HEK293 (cell line): ENCODE results near the gene DENND5A.

ENCODE experiments used
- CTCF ChIA-PET: fragments of 350-600 bp; formaldehyde crosslinking; extraction: SDS; loops from one replicate; lab custom pipeline; 2021; ENCODE audit warnings: antibody characterized with exemption; lab: Yijun Ruan, JAX
- POLR2A ChIA-PET: fragments of 300-600 bp; formaldehyde crosslinking; extraction: SDS; loops from one replicate; lab custom pipeline; 2020; ENCODE audit warnings: antibody characterized with exemption, inconsistent platforms; lab: Yijun Ruan, JAX
- H3K27ac ChIP-seq: fragments of 200-500 bp; sonication (Bioruptor generic); 2 replicates; pipeline ENCODE4 v1.5.1; 2014; ENCODE audit warnings: low read depth, low read length, control low read depth, inconsistent platforms; ENCODE audit errors: extremely low read depth
- H3K36me3 ChIP-seq, 2 experiments: fragments of 200-500 bp in 1 of 2; sonication (Bioruptor generic) in 1 of 2; 1 replicate in 1 of 2; 2 replicates in 1 of 2; pipeline ENCODE4 v1.5.1; 2014 to 2017; ENCODE audit warnings: inconsistent platforms in 2 of 2, low read length in 2 of 2; ENCODE audit not compliant: control insufficient read depth in 2 of 2, insufficient read depth in 1 of 2
- H3K4me1 ChIP-seq: fragments of 200-500 bp; sonication (Bioruptor generic); 2 replicates; pipeline ENCODE4 v1.5.1; 2014; ENCODE audit warnings: mild to moderate bottlenecking, low read length, inconsistent platforms; ENCODE audit not compliant: control insufficient read depth, insufficient read depth
- H3K4me3 ChIP-seq: 2 replicates; pipeline ENCODE4 v1.5.1; 2011; ENCODE audit warnings: low read depth, mild to moderate bottlenecking, control low read depth, low read length, moderate library complexity
- H3K9me3 ChIP-seq: fragments of 200-500 bp; sonication (Bioruptor generic); 2 replicates; pipeline ENCODE4 v1.5.1; 2014; ENCODE audit warnings: low read depth, low read length, inconsistent platforms; ENCODE audit not compliant: control insufficient read depth, insufficient read depth
- HOXD13 ChIP-seq: sonication (generic); formaldehyde crosslinking; IDR thresholded peaks from 2 replicates; pipeline ENCODE4 v1.8.0; 2022; ENCODE audit warnings: missing genetic modification reagents, borderline replicate concordance
- KLF7 ChIP-seq: fragments of 450-650 bp; formaldehyde crosslinking; IDR thresholded peaks from 2 replicates; pipeline ENCODE4 v1.5.1; 2016; ENCODE audit warnings: missing biosample characterization, missing genetic modification characterization, borderline replicate concordance
- OVOL3 ChIP-seq: fragments of 450-650 bp; formaldehyde crosslinking; IDR thresholded peaks from 2 replicates; pipeline ENCODE4 v1.5.1; 2016; ENCODE audit warnings: missing biosample characterization, missing genetic modification characterization
- SETDB1 ChIP-seq: IDR thresholded peaks from one replicate; pipeline ENCODE4 v1.6.1; 2017; ENCODE audit warnings: mild to moderate bottlenecking, low read length, moderate library complexity, mixed read lengths; ENCODE audit not compliant: insufficient read length
- TRIM28 ChIP-seq: IDR thresholded peaks from 2 replicates; pipeline ENCODE4 v1.6.1; 2011; ENCODE audit warnings: low read length, control low read depth, borderline replicate concordance
- ZBTB21 ChIP-seq: fragments of 450-650 bp; formaldehyde crosslinking; IDR thresholded peaks from 2 replicates; pipeline ENCODE4 v1.5.1; 2017; ENCODE audit warnings: missing biosample characterization, missing genetic modification characterization
- ZFP3 ChIP-seq: fragments of 450-650 bp; formaldehyde crosslinking; IDR thresholded peaks from 2 replicates; pipeline ENCODE4 v1.5.1; 2016; ENCODE audit warnings: low read depth, missing biosample characterization, missing genetic modification characterization
- ZFP37 ChIP-seq: fragments of 450-650 bp; formaldehyde crosslinking; IDR thresholded peaks from 2 replicates; pipeline ENCODE4 v1.5.1; 2016; ENCODE audit warnings: missing biosample characterization, missing genetic modification characterization
- ZNF140 ChIP-seq: fragments of 450-650 bp; formaldehyde crosslinking; IDR thresholded peaks from 2 replicates; pipeline ENCODE4 v1.5.1; 2016; ENCODE audit warnings: missing biosample characterization, missing genetic modification characterization
- ZNF324 ChIP-seq: fragments of 450-650 bp; formaldehyde crosslinking; IDR thresholded peaks from 2 replicates; pipeline ENCODE4 v1.5.1; 2016; ENCODE audit warnings: missing biosample characterization, missing genetic modification characterization
- ZNF366 ChIP-seq: fragments of 450-650 bp; formaldehyde crosslinking; conservative IDR thresholded peaks from 2 replicates; pipeline ENCODE4 v1.5.1; 2016; ENCODE audit warnings: missing biosample characterization, missing genetic modification characterization
- ZNF394 ChIP-seq: fragments of 450-650 bp; formaldehyde crosslinking; IDR thresholded peaks from 2 replicates; pipeline ENCODE4 v1.5.1; 2016; ENCODE audit warnings: missing biosample characterization, missing genetic modification characterization, mild to moderate bottlenecking, moderate library complexity, borderline replicate concordance
- ZNF416 ChIP-seq: fragments of 450-650 bp; formaldehyde crosslinking; IDR thresholded peaks from 2 replicates; pipeline ENCODE4 v1.5.1; 2016; ENCODE audit warnings: missing biosample characterization, missing genetic modification characterization
- ZNF558 ChIP-seq: fragments of 450-650 bp; formaldehyde crosslinking; IDR thresholded peaks from 2 replicates; pipeline ENCODE4 v1.5.1; 2016; ENCODE audit warnings: missing biosample characterization, missing genetic modification characterization
- ZNF654 ChIP-seq: fragments of 450-650 bp; formaldehyde crosslinking; IDR thresholded peaks from 2 replicates; pipeline ENCODE4 v1.5.1; 2016; ENCODE audit warnings: low read depth, missing biosample characterization, missing genetic modification characterization
- ZNF747 ChIP-seq: fragments of 450-650 bp; formaldehyde crosslinking; IDR thresholded peaks from 2 replicates; pipeline ENCODE4 v1.5.1; 2016; ENCODE audit warnings: missing biosample characterization, missing genetic modification characterization
- TF ChIP-seq, protein P1 (sequence below): fragments of 450-650 bp; formaldehyde crosslinking; IDR thresholded peaks from 2 replicates; pipeline ENCODE4 v1.5.1; 2016; ENCODE audit warnings: missing biosample characterization, missing genetic modification characterization
- TF ChIP-seq, protein P2 (sequence below): fragments of 450-650 bp; formaldehyde crosslinking; IDR thresholded peaks from 2 replicates; pipeline ENCODE4 v1.5.1; 2016; ENCODE audit warnings: missing biosample characterization, missing genetic modification characterization
- TF ChIP-seq, protein P3 (sequence below): fragments of 450-650 bp; formaldehyde crosslinking; optimal IDR thresholded peaks from 2 replicates; pipeline ENCODE3; 2016; ENCODE audit warnings: missing biosample characterization, mild to moderate bottlenecking, missing genetic modification characterization
- TF ChIP-seq, protein P4 (sequence below): fragments of 450-650 bp; formaldehyde crosslinking; IDR thresholded peaks from 2 replicates; pipeline ENCODE4 v1.5.1; 2016; ENCODE audit warnings: missing biosample characterization, missing genetic modification characterization

The DENND5A gene

DNA sequence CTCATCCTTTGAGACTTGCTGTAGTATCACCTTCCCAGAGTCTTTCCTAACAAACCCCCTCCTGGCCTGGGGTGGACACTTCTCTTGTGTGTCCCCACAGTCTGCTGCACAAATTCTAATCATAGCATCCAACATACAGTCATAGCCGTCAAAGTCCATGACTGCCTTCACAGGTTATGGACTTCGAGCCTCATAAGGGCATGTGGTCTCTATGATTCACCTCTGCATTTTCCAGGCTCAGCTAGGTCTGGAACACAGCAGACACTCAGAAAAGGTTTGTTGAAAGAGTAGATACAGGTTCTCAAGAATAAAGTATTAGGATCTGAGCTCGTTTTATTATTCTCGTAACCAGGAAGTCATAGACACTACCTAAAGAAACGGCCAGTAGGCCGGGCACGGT lies 160.6 kb downstream of the DENND5A start:
- no peak overlapping the region for H3K4me3 ChIP-seq

More for the DNA sequence above, 160.6 kb downstream of the DENND5A start:
- POLR2A ChIA-PET = no interaction called here
- TF ChIP-seq TRIM28 (no peak), ZBTB21 (tag by site-specific recombination) (no peak), SETDB1 (no peak), OVOL3 (no peak), ZNF416 (tag by site-specific recombination) (no peak), HOXD13 (no peak), ZNF654 (no peak), ZFP37 (tag by site-specific recombination) (no peak), ZNF558 (tag by site-specific recombination) (no peak), ZNF140 (no peak), KLF7 (no peak), ZFP3 (tag by site-specific recombination) (no peak), ZNF324 (tag by site-specific recombination) (no peak), ZNF394 (tag by site-specific recombination) (no peak), ZNF366 (tag by site-specific recombination) (no peak), ZNF747 (no peak)
- TF ChIP-seq, protein P1, sequence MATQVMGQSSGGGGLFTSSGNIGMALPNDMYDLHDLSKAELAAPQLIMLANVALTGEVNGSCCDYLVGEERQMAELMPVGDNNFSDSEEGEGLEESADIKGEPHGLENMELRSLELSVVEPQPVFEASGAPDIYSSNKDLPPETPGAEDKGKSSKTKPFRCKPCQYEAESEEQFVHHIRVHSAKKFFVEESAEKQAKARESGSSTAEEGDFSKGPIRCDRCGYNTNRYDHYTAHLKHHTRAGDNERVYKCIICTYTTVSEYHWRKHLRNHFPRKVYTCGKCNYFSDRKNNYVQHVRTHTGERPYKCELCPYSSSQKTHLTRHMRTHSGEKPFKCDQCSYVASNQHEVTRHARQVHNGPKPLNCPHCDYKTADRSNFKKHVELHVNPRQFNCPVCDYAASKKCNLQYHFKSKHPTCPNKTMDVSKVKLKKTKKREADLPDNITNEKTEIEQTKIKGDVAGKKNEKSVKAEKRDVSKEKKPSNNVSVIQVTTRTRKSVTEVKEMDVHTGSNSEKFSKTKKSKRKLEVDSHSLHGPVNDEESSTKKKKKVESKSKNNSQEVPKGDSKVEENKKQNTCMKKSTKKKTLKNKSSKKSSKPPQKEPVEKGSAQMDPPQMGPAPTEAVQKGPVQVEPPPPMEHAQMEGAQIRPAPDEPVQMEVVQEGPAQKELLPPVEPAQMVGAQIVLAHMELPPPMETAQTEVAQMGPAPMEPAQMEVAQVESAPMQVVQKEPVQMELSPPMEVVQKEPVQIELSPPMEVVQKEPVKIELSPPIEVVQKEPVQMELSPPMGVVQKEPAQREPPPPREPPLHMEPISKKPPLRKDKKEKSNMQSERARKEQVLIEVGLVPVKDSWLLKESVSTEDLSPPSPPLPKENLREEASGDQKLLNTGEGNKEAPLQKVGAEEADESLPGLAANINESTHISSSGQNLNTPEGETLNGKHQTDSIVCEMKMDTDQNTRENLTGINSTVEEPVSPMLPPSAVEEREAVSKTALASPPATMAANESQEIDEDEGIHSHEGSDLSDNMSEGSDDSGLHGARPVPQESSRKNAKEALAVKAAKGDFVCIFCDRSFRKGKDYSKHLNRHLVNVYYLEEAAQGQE (tag by site-specific recombination) = no peak
- TF ChIP-seq, protein P2, sequence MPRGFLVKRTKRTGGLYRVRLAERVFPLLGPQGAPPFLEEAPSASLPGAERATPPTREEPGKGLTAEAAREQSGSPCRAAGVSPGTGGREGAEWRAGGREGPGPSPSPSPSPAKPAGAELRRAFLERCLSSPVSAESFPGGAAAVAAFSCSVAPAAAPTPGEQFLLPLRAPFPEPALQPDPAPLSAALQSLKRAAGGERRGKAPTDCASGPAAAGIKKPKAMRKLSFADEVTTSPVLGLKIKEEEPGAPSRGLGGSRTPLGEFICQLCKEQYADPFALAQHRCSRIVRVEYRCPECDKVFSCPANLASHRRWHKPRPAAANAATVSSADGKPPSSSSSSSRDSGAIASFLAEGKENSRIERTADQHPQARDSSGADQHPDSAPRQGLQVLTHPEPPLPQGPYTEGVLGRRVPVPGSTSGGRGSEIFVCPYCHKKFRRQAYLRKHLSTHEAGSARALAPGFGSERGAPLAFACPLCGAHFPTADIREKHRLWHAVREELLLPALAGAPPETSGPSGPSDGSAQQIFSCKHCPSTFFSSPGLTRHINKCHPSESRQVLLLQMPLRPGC (tag by site-specific recombination) = no peak
- TF ChIP-seq, protein P3, sequence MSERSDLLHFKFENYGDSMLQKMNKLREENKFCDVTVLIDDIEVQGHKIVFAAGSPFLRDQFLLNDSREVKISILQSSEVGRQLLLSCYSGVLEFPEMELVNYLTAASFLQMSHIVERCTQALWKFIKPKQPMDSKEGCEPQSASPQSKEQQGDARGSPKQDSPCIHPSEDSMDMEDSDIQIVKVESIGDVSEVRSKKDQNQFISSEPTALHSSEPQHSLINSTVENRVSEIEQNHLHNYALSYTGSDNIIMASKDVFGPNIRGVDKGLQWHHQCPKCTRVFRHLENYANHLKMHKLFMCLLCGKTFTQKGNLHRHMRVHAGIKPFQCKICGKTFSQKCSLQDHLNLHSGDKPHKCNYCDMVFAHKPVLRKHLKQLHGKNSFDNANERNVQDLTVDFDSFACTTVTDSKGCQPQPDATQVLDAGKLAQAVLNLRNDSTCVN (tag by site-specific recombination) = no peak
- TF ChIP-seq, protein P4, sequence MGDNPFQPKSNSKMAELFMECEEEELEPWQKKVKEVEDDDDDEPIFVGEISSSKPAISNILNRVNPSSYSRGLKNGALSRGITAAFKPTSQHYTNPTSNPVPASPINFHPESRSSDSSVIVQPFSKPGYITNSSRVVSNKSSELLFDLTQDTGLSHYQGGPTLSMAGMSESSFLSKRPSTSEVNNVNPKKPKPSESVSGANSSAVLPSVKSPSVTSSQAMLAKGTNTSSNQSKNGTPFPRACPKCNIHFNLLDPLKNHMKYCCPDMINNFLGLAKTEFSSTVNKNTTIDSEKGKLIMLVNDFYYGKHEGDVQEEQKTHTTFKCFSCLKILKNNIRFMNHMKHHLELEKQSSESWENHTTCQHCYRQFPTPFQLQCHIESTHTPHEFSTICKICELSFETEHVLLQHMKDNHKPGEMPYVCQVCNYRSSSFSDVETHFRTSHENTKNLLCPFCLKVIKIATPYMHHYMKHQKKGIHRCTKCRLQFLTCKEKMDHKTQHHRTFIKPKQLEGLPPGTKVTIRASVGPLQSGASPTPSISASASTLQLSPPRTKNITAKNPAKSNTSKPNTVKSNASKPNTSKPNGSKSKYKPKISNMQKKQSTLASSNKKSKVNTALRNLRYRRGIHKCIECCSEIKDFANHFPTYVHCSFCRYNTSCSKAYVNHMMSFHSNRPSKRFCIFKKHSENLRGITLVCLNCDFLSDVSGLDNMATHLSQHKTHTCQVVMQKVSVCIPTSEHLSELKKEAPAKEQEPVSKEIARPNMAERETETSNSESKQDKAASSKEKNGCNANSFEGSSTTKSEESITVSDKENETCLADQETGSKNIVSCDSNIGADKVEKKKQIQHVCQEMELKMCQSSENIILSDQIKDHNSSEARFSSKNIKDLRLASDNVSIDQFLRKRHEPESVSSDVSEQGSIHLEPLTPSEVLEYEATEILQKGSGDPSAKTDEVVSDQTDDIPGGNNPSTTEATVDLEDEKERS (tag by site-specific recombination) = no peak
- H3K27ac ChIP-seq = no peak overlapping the region
- CTCF ChIA-PET = interaction anchor here (0.6 to 1.4 kb wide), 2 partner anchors 9 to 21 kb away, joined by 3 to 4 read pairs; no protein-coding TSS in a partner anchor
- H3K36me3 ChIP-seq = no peaks in the 10 kb centered on the region
- no peaks in the 10 kb centered on the region for H3K4me1 ChIP-seq
- no peaks in the 10 kb centered on the region for H3K9me3 ChIP-seq
